GM18508 (cell line): ENCODE measurements around the gene EDN3.
"Not testable (repeated sequence)": the region's sequence is repeated elsewhere in the genome, so short reads cannot be mapped to it uniquely, and the experiment has no call there.

Source experiments
- ATAC-seq: cut with Tn5 transposase; IDR thresholded peaks from one replicate; pipeline ENCODE4 v1.9.1; 2021; ENCODE audit warnings: moderate number of reproducible peaks; ENCODE audit not compliant: insufficient read depth, unreplicated experiment

The EDN3 gene

DNA sequence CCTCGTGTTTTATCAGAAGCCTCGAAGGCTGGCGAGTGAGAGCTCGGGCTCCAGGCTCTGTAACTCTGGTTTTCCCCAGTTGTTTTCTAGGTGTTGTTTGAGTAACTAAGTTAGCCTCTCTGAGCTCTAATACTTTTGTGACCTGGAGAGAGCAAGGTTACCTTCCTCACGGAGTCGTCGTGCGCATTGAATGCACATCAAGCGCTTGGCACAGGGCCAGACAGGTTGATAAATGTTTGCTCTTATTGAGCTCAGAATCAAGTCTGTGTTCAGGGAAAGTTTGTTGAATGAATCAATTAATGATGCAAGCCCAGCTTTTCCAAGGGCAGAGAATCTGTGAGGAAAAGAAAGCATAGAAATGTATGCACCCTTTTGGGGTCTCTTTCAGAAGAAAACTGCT is 33.5 kb downstream of the EDN3 start:
- no peak for ATAC-seq

DNA sequence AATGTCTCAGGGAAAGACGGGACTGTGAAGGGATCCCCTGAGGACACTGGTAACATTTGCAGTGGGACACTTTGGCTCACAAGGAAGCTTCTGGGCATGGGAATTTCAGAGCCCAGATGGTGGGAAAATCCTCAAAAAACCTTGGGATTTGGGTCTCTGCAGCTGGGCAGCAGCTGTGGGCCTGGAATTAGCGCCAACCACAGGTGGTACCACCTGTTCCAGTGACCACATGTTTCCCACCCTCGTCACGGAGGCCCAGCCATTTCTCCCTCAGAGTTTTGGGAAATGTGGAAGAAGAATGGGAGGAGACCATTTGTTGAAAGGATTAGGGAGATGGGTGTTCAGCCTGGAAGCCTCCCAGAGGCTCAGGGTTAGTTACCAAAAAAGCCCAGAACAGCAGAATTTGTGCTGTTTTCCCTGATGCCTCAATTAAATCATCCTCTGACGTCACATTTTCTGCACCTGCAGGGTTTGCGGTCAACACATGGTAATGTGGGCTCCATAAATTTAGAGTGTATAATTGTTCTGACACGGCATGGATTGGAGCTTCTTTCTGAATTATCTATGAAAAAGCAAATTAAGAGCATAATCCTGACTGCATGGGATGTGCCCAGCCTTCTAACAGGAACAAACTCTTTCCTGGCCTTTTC is 34.4 kb downstream of the EDN3 start:
- ATAC-seq, result no peak

- ATAC-seq, result no peak
Observed at GRCh38 chr20:59335377-59335776, 35.0 kb downstream of the EDN3 start.

DNA sequence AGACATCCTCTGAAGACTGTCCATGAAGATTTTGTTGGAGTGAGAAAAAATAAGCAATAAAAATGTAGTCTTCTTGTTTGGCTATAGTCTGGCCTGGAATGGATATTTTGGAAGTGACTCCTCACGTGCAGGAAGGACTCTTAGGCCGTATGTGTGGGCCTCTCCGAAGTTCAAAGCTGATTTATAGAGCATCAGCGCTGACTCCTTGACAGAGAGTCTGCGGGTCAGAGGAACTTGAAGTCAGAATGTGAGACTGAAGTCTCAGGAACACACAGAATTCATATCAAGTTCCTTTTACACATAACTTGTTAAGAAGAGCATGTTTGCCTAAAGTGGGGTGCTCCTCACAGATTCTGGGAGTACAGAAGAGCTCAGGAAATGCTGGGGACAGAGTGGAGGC is 36.1 kb downstream of the EDN3 start:
- ATAC-seq, result no peak

DNA sequence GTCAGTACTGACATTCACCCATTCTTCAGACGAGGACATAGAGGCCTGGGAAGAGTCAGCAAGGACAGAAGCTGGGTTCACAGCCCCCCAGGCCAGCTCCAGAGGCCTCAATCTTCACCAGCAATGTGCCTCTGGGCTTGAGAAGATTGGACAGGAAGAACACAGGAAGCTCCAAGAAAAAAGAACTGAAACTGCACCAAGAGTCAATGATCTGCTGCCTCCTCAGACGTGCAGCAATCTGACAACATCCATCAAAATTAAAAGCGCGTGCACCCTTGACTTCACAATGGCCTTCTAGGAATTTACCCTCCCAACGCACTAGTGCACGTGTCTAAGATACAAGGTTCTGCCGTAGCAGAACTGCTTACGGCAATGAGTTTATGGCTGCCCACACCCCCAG is 38.0 kb downstream of the EDN3 start:
- not testable (repeated sequence) for ATAC-seq

DNA sequence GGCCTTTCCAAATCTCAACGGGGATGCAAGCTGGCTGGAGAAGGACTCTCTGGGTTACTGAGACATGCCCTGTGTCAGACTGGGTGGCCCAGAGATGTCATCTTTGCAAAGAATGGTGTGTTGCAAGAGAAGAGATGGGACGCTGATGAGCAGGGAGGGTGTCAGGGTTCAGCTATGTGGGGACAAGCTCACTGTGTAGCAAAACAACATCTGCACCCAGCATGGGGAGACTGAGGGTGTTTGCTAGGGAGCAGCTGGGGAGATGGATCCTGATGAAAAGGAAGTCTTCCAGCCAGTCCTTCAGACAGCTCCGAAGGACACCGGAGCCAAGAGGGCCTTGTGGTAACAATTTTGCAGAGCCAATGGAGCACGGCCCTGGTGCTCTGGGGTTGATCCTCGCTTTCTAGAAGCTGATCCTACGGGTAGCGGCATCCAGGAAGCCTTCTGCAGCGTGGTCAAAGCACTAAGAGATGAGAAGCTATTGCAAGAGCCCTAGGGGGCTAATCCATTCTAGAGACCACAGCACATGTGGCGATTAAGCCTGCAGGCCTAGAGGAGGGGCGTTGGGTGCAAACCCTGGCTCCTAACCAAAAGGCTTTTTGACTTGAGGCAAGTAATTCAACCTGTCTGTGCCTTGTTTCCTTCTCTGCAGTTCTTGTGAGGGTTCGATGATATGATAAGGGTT is 39.9 kb downstream of the EDN3 start:
- ATAC-seq, result no peak

- ATAC-seq, result not testable (repeated sequence)
Observed at GRCh38 chr20:59341285-59342022, 41.0 kb downstream of the EDN3 start.

DNA sequence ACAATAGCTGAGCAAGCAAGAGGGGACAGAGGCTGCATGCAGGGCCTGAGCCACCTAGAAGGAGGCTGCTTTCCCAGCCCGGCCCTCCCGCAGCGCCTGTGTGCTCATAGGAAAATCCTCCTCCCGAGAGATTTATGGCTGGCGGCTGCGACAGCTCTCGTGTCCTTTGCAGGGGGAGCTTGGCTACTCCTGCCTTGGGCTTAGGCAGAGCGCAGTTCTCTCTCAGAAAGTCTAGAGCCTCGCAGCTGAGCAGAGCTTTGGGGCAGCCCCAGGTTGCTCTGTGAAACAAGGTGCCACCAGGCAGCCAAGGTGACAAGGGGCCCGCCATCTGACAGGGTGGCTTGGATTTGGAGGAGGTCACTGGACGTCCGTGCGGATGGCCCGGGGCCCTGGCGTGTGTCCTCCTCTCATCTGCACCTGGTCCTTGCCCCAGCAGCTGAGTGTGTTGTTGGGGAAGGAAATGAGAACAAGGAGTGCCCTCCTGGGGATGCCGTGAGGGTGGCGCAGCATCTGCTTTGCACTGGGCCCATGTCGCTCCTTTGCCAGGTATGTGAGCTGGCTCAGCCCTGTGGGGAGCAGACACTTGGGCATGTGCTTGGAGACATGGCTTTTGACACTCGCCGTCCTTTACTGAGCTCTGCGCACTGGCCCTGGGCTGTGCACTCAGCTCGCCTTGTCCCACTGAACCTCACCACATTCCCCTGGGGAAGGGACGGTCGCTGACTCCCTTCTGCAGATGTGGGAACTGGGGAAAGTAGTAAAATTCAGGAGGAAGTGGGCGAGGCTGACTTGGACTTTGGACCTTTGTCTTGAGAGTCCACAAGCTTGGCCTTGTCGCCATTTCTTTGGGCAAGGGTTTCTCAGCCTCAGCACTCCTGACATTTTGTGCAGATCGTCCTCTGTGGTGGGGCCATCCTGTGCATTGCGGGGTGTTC is 41.9 kb downstream of the EDN3 start:
- ATAC-seq, result no peak

DNA sequence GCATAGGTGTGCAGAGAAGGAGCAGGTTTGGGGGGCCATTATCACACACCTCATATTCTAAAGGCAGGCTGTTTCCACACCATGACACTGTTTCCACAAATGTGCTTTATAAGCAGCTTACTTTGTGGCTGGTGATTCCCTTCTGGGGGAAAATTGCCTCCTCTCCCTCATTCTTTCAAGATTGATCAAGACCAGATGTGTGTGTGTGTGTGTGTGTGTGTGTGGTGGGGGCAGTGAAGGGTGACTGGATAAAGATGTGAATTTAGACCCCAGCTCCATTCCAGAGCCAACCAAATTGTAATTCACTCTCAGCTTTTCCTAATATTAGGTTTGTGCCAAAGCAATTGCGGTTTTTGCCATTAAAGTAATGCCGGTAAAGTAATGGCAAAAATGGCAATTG is 45.6 kb downstream of the EDN3 start:
- ATAC-seq, result no peak

- no peak for ATAC-seq
Observed at GRCh38 chr20:59349277-59349676, 48.9 kb downstream of the EDN3 start.

GRCh38 chr20:59350330-59351156 is 50.1 kb downstream of the EDN3 start:
- ATAC-seq, result no peak

GRCh38 chr20:59351157-59352040 is 51.0 kb downstream of the EDN3 start:
- ATAC-seq, result no peak

- no peak for ATAC-seq
Observed at GRCh38 chr20:59352541-59352940, 52.1 kb downstream of the EDN3 start.

DNA sequence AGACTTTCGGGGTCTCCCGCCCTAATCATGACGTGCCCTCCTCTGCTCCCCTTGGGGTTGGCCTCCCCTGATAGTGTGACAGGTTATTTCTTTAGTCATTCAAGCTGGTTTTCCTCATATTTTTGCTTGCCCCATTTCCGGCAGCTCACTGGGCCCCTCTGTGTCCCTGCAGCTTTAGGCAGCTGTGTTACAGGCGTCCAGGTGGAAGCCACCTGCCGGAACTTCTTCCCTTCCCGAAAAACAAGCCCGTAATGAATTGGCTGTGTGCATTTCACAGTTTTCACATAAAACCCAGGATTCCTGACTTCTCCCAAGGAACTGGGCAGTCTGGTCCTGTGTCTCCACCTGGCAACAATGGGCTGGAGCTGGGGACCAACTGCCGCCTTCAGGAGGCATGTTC is 52.6 kb downstream of the EDN3 start:
- ATAC-seq, result no peak

DNA sequence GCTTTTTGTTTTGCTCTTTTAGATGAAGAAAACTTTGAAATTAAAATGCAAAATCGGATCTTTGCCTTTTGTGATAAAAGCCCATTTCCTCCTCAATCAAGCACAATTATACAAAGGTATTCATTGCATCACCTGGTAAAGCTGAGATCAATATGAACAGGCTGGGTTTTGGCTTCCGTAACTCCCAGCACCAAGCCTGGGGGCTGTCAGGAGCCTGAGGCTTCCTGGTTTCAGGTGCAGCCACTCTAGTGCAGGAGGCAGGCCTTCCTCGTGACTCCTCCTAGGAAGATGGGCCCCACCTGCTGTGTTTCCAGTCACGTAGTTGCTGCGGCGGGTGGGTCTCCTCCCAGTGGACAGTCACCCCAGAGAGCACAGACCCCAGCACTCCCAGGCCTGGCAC is 54.0 kb downstream of the EDN3 start:
- ATAC-seq, result no peak

- ATAC-seq, result no peak
Observed at GRCh38 chr20:59355242-59355641, 54.8 kb downstream of the EDN3 start.

DNA sequence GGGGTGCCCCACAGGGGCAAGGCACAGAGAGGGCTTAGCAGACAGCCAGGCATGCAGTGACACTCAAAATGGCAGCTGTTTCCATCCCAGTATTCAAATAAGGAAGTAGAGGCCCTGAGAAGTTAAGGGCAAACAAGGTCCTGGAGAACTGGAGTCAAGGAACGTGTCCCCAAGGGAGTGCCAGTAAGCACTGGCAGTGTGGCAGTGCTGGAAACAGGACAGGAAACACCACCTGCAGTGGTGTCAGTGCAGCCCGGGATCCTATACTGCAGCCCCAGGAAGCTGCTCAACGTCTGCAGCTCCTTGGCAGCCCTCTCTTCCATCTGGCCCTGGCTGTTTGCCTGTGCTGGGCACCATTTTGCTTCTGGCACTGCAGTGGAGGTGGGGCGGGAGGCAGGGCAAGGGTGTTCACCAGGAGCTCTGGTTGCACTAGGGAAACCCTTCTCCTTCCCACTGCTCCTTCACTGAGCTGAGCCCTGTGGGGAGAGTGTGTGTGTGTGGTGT is 56.3 kb downstream of the EDN3 start:
- ATAC-seq, result no peak

- ATAC-seq, result not testable (repeated sequence)
Observed at GRCh38 chr20:59358793-59359192, 58.4 kb downstream of the EDN3 start.
